K562 (cell line): ENCODE results near the gene CPLX3. TPM values are rescaled to one million over a fixed set of nuclear protein-coding genes. Genes with fewer than 3 reads are reported as not detected.

Source experiments
- CAMTA2 ChIP-seq: fragments of 250-450 bp; sonication (Bioruptor Pico); conservative IDR thresholded peaks from 2 replicates; pipeline ENCODE4 v1.5.1; 2022
- KDM5B ChIP-seq: fragments of 200-600 bp; sonication (generic); IDR thresholded peaks from 2 replicates; pipeline ENCODE4 v1.6.1; 2012; ENCODE audit warnings: low read depth, mild to moderate bottlenecking, moderate library complexity, low read length, control low read depth, inconsistent platforms; ENCODE audit not compliant: insufficient replicate concordance
- PCBP2 ChIP-seq: fragments of 200-400 bp; formaldehyde crosslinking; IDR thresholded peaks from 2 replicates; pipeline ENCODE4 v1.6.1; 2018; ENCODE audit warnings: low read length, low read depth, mild to moderate bottlenecking, moderate library complexity; ENCODE audit not compliant: poor library complexity, severe bottlenecking
- PRDM10 ChIP-seq: fragments of 450-650 bp; IDR thresholded peaks from 2 replicates; pipeline ENCODE4 v1.6.1; 2018; ENCODE audit not compliant: partially characterized antibody
- PRMT5 ChIP-seq: sonication (generic); formaldehyde crosslinking; IDR thresholded peaks from 2 replicates; pipeline ENCODE4 v1.5.0; 2020; ENCODE audit warnings: missing genetic modification reagents
- TRIM24 ChIP-seq, 2 experiments: fragments of 450-650 bp; IDR thresholded peaks; 2 replicates each; pipeline ENCODE4 v1.6.1; 2016
- ZNF253 ChIP-seq: fragments of 250-450 bp; sonication (Bioruptor Pico); conservative IDR thresholded peaks from 2 replicates; pipeline ENCODE4 v1.6.1; 2021; ENCODE audit warnings: mild to moderate bottlenecking
- polyA plus RNA-seq, 8 experiments: library from polyadenylated mRNA; depleted of rRNA in 4 of 8; stranded (reverse) in 5 of 8; unstranded in 3 of 8; fragments of >200 nt; fragmentation: Nextera tagmentation in 2 of 8; fragmentation: Illumina TruSeq in 1 of 8; extraction: Ambion mirVana in 2 of 8; extraction: Trizol in 1 of 8; gene quantifications; 2 replicates each; pipeline versions ENCODE4 v1.2.1 to v1.2.3, GENCODE V29; 2011 to 2014; ENCODE audit warnings: inconsistent platforms in 1 of 8, missing spikeins in 1 of 8
- total RNA-seq, 7 experiments: library from RNA; depleted of rRNA in 6 of 7; stranded (reverse); fragments of >200 nt in 6 of 7; fragmentation: Illumina TruSeq in 2 of 7; extraction: Trizol in 2 of 7; gene quantifications; 2 replicates each; pipeline versions ENCODE4 v1.2.1 to v1.2.3, GENCODE V29; 2011 to 2021; ENCODE audit warnings: low replicate concordance in 1 of 7

The CPLX3 gene
- total and polyA plus RNA-seq, 9 of the 15 experiments (the other 6 are each of a cell fraction or from before 2014, with no cell fraction given): not detected

- TF ChIP-seq PRDM10: no peak
- no peak for TF ChIP-seq PRMT5 (CRISPR knock-in tag)
- no peak for TF ChIP-seq ZNF253 (CRISPR knock-in tag)
- no peak for TF ChIP-seq KDM5B
- no peak for TF ChIP-seq CAMTA2 (CRISPR knock-in tag)
- TF ChIP-seq PCBP2: no peak
- TF ChIP-seq TRIM24 (IDR thresholded peaks at IDR 0.05): no peak
- TF ChIP-seq, all 486 proteins: peak for 0
Measured at GRCh38 chr15:74836846-74837245, 10.4 kb downstream of the CPLX3 start (continued).
